Activated T-cell treated with anti-CD3 and anti-CD28 coated beads, Interleukin-2, amount 50 U/mL, for 1 hour (primary cell): ENCODE measurements around the gene FLT4.

Experiments used
- DNase-seq: peaks from one replicate; pipeline ENCODE4 v3.0.0-alpha.2; 2020

The FLT4 gene

DNA sequence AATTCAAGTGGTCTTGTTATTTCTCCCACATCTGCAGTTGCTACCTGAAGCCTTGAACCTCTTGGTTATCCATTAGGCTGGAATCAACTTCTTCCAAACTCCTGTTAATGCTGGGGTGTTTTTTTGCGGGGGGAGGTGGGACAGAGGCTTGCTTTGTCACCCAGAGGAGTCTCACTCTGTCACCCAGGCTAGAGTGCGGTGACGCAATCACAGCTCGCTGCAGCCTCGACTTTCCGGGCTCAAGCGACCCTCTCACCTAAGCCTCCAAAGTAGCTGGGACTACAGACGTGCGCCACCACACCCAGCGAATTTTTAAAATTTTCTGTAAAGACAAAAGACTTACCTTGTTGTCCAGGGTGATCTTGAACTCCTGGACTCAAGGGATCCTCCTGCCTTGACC lies 62.5 kb downstream of the FLT4 start:
- DNase-seq, result no peak

DNA sequence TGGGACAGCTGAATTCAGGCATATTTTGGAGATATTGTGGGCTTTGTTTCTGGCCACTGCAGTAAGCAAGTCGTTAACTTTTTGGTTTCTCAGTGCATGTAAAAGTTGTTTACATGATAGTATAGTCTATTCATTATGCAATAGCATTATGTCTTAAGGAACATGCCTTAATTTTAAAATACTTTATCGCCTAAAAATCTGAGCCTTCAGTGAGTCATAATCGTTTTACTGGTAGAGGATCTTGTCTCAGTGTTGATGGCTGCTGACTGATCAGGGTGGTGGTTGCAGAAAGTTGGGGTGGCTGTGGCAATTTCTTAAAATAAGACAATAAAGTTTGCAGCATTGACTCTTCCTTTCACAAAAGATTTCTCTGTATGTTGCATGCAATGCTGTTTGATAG lies 63.2 kb downstream of the FLT4 start:
- DNase-seq, result no peak

DNA sequence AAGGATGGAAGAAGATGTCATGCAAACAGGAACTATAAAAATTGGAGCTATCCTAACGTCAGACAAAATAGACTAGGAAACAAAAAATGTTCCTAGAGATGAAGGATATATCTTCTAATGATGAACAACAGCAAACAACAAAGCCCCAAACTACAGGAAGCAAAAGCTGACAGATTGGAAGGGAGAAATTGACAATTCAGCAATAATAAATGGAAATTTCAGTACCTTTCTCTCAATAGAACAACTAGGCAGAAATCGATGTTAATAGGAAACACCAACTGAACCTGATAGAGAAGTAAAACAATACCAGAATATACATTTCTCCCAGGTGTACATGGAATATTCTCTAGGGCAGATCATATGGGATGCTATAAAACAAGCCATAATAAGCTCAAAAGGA lies 65.7 kb downstream of the FLT4 start:
- DNase-seq, result no peak

DNA sequence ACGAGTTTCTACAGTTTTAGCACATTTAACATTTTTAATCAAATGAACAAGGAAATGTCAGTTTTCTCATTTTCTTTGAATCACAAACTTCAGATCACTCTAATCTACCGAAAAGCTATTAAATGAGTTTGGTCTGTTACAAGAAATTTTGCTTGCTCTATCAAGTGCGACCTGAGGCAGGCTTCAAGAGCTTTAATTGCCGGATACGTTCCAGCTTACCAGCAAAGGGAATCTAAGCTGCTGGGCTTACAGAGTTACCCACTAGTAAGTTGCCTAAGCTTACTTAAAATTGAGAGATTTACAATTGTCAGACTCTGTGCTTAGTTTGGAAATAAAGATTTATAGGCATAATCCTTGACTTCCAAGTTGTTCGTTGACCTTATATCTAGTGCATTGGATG lies 68.7 kb downstream of the FLT4 start:
- no peak for DNase-seq

DNA sequence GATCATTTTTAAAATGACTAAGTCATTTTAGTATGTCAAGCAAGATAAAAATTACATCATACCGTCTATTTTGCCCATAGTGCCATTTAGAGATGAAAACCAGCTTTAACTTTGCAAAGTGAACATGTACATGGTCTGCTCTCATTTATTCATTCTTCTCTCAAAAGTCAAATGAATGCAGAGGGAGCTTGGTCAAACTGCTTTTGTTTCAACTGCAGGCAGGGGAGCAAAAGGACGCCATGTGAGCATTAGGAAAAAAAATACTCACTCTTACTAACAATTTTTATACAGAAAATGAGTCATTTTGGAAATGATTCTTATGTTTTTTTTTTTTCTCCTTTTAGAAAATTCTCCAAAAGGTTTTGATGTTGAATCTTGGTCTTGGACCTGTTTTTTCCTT lies 73.8 kb downstream of the FLT4 start:
- DNase-seq, result no peak

DNA sequence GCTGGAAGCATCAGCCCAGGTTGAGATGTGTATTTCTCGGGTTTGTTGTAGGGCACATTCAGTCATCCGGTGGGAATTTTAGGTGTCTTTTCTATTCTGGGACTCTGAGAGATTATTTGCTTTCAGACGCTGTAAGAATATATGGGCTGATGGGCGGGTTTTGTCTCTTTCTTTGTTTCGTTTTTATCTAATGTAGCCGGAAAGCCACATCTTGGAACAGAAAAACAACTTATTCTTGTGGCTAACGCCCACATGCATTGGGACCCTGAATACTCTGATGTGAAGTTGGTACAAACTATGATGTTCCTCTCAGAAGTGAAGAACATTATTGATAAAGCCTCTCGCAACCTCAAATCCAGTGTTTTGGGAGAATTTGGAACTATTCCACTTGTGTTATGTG lies 80.5 kb downstream of the FLT4 start:
- no peak for DNase-seq

DNA sequence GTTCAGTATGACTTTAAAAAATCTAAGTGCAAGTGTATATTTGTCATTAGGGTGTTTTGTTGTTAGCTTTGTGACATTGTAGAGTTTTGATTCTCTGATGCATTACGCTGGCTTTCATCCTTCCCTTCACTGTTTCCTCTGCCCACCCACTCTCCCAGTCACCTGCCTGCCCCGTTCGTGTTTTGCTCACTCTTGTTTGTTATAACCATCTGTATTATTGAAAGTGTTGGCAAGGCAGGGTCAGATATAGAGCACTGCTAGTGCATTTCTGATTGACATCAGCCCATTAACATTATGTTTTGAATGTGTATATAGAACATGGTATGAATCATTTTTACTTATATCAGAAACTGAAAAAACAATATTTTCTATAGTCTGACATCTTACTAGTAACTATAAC lies 85.4 kb downstream of the FLT4 start:
- no peak for DNase-seq

DNA sequence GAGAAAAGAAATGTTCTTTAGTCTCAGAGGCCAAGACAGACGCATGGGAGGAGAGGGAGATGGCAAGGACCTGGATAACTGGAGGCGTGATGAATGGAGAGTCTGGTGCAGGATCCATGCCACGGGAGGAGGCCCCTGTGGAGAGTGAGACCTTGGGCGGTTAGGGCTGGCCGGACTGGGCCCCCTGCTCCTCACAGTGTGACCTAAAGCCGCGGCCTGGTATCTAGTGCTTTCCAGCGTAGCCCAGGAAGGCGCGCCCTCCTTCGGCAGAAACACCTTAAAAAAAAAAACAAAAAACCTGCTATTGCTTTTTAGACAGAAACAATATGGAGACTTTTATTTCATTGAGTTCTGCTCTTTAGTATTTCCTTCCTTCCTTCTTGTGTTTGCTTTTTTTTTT lies 91.2 kb downstream of the FLT4 start:
- DNase-seq, result no peak

DNA sequence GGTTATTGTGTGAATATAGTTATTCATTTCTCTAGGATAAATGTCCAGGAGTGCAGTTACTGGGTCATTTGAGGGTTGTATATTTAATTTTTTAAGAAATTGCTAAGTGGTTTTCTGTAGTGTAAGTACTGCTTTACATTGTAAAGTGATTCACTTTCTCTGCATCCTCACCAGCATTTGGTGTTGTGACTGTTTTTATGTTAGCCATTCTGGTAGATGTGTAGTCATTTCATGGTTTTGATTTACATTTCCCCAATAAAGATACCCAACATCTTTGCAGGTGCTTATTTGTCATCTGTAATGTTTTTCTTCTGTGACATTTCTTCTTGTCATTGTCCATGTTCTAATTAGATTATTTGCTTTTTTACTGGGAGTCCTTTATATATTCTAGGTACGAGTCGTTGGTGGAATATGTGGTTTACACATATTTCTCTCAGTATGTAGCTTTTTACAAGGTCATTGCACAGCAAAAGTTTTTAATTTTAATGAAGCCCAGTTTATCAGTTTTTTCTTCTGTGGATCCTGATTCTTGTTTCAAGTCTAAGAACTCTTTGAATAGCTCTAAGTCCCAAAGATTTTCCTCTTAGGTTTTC lies 92.1 kb downstream of the FLT4 start:
- no peak for DNase-seq

DNA sequence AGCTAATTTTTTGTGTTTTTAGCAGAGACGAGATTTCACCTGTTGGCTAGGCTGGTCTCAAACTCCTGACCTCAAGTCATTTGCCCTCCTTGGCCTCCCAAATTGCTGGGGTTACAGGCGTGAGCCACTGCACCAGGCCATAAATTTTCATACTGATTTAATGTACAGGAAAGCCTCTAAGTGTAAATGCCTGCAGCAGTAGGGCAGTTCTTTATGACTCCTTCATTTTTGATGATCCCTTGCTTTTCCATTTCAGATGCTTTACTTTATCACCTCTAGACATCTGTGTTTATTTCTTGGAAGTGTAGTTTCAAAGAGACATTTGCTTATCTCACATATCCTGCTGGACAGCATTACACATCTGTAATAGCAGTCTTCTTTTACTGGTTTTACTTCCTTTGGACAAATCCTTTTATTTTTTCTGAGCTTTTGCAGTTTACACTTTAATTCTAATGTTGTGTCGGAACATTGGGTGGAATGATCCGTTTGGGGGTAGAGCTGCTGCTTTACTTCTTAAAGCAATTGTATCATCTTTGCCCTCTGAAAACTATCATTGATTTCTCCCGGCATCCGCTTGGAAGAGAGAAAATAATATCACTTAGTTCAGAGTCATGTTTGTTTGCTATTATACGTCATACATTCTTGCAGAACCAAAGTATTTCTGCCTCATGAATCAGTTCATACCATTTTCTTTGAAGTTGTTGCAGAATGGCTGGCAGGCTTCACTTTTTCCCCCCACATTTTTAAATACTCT lies 94.1 kb downstream of the FLT4 start:
- no peak for DNase-seq

DNA sequence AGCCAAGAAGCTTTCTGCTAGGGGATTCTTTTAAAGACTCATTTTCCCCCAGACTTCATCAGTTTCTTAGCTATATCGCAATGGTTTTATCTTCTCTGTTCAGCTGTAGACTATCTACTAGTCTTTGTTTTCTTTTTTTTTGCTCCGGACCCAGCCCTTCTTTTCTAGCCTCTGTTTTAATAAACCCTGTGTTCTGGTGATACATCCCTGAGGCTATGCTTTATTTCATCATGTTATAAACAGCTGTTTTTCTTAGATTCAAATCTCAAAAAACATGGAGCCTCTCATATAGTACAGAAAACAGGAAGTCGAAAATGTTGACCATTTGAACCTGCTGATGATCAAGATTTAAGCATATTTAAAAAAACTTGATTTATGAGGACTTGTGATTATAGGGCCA lies 95.9 kb downstream of the FLT4 start:
- no peak for DNase-seq
